ENCODE results near the gene MRPL2. TPM values are rescaled to one million over a fixed set of nuclear protein-coding genes. Genes with fewer than 3 reads are reported as not detected.

The MRPL2 gene
- total RNA-seq, result 13.7 and 14.4 TPM in 2 replicates

GRCh38 chr6:43059168-43060033 is at the start of gene MRPL2, which contains the start of gene KLC4:
TSS of gene MRPL2 (minus strand) at chr6:43059434. CDS start at chr6:43059381, 53 bp downstream.
TSS of gene KLC4 (plus strand) at chr6:43059631. CDS start at chr6:43061336, 1,705 bp downstream.

GRCh38 chr6:43075670-43076463 is 16.6 kb upstream of the MRPL2 start, which contains the start of gene PTK7:
TSS of gene PTK7 (plus strand) at chr6:43076314. CDS start at chr6:43076489, 175 bp downstream.

GRCh38 chr6:43053545-43054205 is 5.6 kb downstream of the MRPL2 start, which contains the start of gene CUL7:
TSS of gene CUL7 (minus strand) at chr6:43053851. CDS start at chr6:43052788, 1,063 bp downstream.

GRCh38 chr6:43021270-43022047 is 37.8 kb downstream of the MRPL2 start, which contains the start of gene RRP36:
TSS of gene RRP36 (plus strand) at chr6:43021623. CDS start at chr6:43021655, 32 bp downstream.

GRCh38 chr6:43013843-43014433 is 45.3 kb downstream of the MRPL2 start, which contains the start of the genes KLHDC3 and MEA1:
TSS of gene KLHDC3 (plus strand) at chr6:43014249. CDS start at chr6:43017193, 2,944 bp downstream.
TSS of gene MEA1 (minus strand) at chr6:43013946. CDS start at chr6:43013813, 133 bp downstream.

Other genes starting within 250 kb of the MRPL2 start
- 81.2 and 95.1 TPM in 2 replicates for gene RPL7L1, start 179.8 kb downstream of the MRPL2 start, total RNA-seq
- gene PTCRA, start 143.4 kb downstream of the MRPL2 start, total RNA-seq, result not detected in 2 replicates
- 31.5 and 36.7 TPM in 2 replicates for gene CNPY3, start 130.0 kb downstream of the MRPL2 start, total RNA-seq
- 0.16 and 0.36 TPM in 2 replicates for gene GNMT, start 98.7 kb downstream of the MRPL2 start, total RNA-seq
- 32.2 and 48.8 TPM in 2 replicates for gene PEX6, start 80.3 kb downstream of the MRPL2 start, total RNA-seq
- gene PPP2R5D, start 74.9 kb downstream of the MRPL2 start, total RNA-seq, result 36.2 and 41.2 TPM in 2 replicates
- 26.4 and 29.3 TPM in 2 replicates for gene MEA1, start 45.5 kb downstream of the MRPL2 start, total RNA-seq
- 111 and 112 TPM in 2 replicates for gene KLHDC3, start 45.2 kb downstream of the MRPL2 start, total RNA-seq
- gene RRP36, start 37.8 kb downstream of the MRPL2 start, total RNA-seq, result 75.5 and 82.8 TPM in 2 replicates
- gene CUL7, start 5.6 kb downstream of the MRPL2 start, total RNA-seq, result 87.6 and 93.6 TPM in 2 replicates
- gene KLC4, start 197 bp upstream of the MRPL2 start, total RNA-seq, result 17.2 and 20.1 TPM in 2 replicates
- gene PTK7, start 16.9 kb upstream of the MRPL2 start, total RNA-seq, result 361 and 514 TPM in 2 replicates
- gene SRF, start 111.8 kb upstream of the MRPL2 start, total RNA-seq, result 59.1 and 64.4 TPM in 2 replicates
- 21.9 and 32.8 TPM in 2 replicates for gene CUL9, start 122.8 kb upstream of the MRPL2 start, total RNA-seq
- gene DNPH1, start 170.0 kb upstream of the MRPL2 start, total RNA-seq, result 31.8 and 43.1 TPM in 2 replicates
- gene TTBK1, start 184.0 kb upstream of the MRPL2 start, total RNA-seq, result under 0.01 TPM in 1 of 2 replicates, not detected in the other
- not detected in 2 replicates for gene SLC22A7, start 238.8 kb upstream of the MRPL2 start, total RNA-seq
- not detected in 2 replicates for gene CRIP3, start 249.4 kb upstream of the MRPL2 start, total RNA-seq

All from hair follicle dermal papilla cell (primary cell).